ENCODE data around the gene GDF2. TPM values are rescaled to one million over a fixed set of nuclear protein-coding genes. Genes with fewer than 3 reads are reported as not detected.
A peak's percentile ranks its signal among the peaks of the same experiment; 100 is the strongest.

The GDF2 gene
- total and polyA plus RNA-seq, 12 donors: not detected

GRCh38 chr10:47371629-47372485 lies 49.6 kb downstream of the GDF2 start:
- no peaks in the 10 kb centered on the region for H3K4me1 ChIP-seq
- DNase-seq: no peak
- intact Hi-C loops (cut with DNase I): no loop called here
- H3K9me3 ChIP-seq: no peaks in the 10 kb centered on the region
- no peaks in the 10 kb centered on the region for H3K36me3 ChIP-seq
- H3K27ac ChIP-seq: no peak overlapping the region
- WGBS, 2 donors: 85% methylated on average over 7 of the region's 7 CpGs
- no peak for TF ChIP-seq CTCF (IDR thresholded peaks at IDR 0.05)
- no peak for ATAC-seq
- H3K4me3 ChIP-seq: no peak overlapping the region
- peaks cover 0 to 22% (median 6%) of the 10 kb centered on the region in 7 donors for H3K27me3 ChIP-seq

- Histone ChIP-seq H3K4me1 (no peaks in the 10 kb centered on the region), H3K36me3 (no peaks in the 10 kb centered on the region), H3K27me3 (peaks cover 0 to 27% (median 10%) of the 10 kb centered on the region in 7 donors), H3K4me3 (no peak overlapping the region), H3K27ac (no peak overlapping the region), H3K9me3 (no peaks in the 10 kb centered on the region)
- no peak for DNase-seq
- no peak for ATAC-seq
- WGBS, 2 donors: 72 to 83% methylated on average over 6 of the region's 6 CpGs
- intact Hi-C loops (cut with DNase I): no loop called here
- no peak for TF ChIP-seq CTCF (IDR thresholded peaks at IDR 0.05)
These were observed 50.5 kb downstream of the GDF2 start for GRCh38 chr10:47372726-47373125.

- ATAC-seq: peak in 1 of 8 donors; percentile 20
- Histone ChIP-seq H3K36me3 (no peaks in the 10 kb centered on the region), H3K27ac (no peak overlapping the region), H3K4me3 (no peak overlapping the region), H3K4me1 (no peaks in the 10 kb centered on the region), H3K9me3 (no peaks in the 10 kb centered on the region), H3K27me3 (peaks cover 0 to 34% (median 20%) of the 10 kb centered on the region in 7 donors)
- WGBS, 2 donors: 69 to 76% methylated on average over 12 of the region's 12 CpGs
- no peak for TF ChIP-seq CTCF (IDR thresholded peaks at IDR 0.05)
- intact Hi-C loops (cut with DNase I): no loop called here
- DNase-seq: no peak
These were observed 52.6 kb downstream of the GDF2 start for GRCh38 chr10:47374611-47375536.

- Histone ChIP-seq H3K9me3 (no peaks in the 10 kb centered on the region), H3K36me3 (no peaks in the 10 kb centered on the region), H3K4me3 (no peak overlapping the region), H3K4me1 (no peaks in the 10 kb centered on the region), H3K27me3 (peaks cover 0 to 34% (median 20%) of the 10 kb centered on the region in 7 donors), H3K27ac (no peak overlapping the region)
- ATAC-seq (no peak), DNase-seq (no peak)
- intact Hi-C loops (cut with DNase I): no loop called here
- 75 to 81% methylated on average over 10 of the region's 10 CpGs for WGBS, 2 donors
- TF ChIP-seq CTCF (IDR thresholded peaks at IDR 0.05): no peak
These were observed 54.4 kb downstream of the GDF2 start for GRCh38 chr10:47376522-47377220.

Measured in heart right ventricle (tissue), 16 donors.